HG03342 (cell line): ENCODE data around the gene COL1A1.

Experiments
- ATAC-seq: cut with Tn5 transposase; IDR thresholded peaks from one replicate; pipeline ENCODE4 v1.9.1; 2021; ENCODE audit warnings: mild to moderate bottlenecking, moderate library complexity; ENCODE audit not compliant: unreplicated experiment

Gene COL1A1

DNA sequence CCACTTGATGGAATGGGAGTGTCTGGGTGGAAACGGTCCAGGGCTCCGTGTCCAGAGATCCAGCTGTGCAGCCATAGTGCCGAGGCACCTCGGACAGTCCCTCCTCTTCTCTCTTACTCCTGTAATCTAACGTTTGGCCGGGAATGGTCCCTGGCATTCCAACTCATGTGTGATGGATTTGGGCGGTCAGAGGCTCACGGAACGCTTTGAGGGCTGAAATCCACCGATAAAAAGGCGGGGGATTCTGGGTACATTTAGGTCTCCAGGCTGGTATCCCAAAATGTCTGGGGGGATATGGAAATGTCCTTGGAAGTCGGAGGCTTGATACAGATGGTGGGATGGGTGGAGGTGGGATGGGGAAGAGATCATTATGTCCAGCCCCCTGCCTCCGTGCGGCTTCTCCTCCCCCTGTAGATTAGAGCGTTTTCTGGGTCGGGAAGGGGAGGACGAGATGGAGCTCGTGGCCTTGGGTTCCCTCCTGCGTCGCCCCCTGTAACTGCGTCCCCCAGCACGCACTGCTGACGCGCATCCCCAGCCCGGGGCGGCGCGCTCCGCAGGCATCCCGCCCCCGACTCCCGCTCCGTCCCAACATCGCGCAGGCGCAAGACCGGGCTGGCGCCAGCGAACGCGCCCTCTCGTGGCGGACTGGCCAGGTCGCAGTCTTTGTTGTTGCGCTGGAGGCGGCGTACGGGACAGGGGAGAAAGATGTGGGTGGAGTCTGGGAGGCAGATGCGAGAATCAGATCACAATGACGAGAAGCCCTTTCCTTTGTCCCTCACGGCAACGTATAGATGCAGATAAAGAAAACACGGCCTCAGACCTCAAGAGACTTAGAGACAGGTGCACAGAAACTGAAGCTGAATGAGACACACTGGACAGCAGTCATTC is 40.2 kb downstream of the COL1A1 start:
- peak; percentile 82 for ATAC-seq

DNA sequence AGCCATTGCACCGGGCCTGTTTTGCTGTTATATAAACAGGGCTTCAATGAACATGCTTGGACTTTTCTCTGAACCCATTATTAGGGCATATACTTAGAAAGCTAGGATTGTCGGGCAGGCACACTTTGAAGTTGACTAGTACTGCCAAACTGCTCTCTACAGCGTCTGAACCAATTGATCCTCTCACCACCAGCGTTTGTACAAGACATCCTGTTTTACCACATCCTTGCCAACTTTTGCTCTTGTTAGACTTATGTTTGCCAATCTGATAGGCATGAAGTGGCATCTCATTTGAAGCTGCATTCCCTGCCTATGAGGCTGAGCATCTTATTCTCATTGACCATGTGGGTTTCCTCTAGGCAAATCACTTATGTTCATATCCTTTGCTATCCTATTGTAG is 43.5 kb downstream of the COL1A1 start:
- no peak for ATAC-seq

GRCh38 chr17:50155115-50155819 is 46.2 kb downstream of the COL1A1 start:
- ATAC-seq: no peak

DNA sequence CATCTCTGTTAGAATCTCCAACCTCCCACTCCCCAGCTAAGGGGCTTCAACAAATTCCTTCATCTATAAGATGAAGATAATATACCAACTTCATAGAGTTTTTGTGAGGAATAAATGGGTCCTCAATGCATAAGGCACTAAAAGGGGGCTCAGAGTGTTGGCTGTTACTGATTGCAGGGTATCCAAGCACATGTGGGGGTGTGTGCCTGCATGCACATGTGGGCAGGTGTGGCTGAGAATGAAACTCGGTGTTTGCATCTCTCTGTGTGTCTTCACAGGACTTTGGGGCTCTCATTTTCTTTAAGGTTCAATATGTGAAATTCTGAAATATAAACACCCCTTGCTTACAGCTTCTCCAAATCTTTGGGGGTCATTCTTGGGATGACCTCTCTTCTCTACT is 46.8 kb downstream of the COL1A1 start:
- ATAC-seq: no peak

DNA sequence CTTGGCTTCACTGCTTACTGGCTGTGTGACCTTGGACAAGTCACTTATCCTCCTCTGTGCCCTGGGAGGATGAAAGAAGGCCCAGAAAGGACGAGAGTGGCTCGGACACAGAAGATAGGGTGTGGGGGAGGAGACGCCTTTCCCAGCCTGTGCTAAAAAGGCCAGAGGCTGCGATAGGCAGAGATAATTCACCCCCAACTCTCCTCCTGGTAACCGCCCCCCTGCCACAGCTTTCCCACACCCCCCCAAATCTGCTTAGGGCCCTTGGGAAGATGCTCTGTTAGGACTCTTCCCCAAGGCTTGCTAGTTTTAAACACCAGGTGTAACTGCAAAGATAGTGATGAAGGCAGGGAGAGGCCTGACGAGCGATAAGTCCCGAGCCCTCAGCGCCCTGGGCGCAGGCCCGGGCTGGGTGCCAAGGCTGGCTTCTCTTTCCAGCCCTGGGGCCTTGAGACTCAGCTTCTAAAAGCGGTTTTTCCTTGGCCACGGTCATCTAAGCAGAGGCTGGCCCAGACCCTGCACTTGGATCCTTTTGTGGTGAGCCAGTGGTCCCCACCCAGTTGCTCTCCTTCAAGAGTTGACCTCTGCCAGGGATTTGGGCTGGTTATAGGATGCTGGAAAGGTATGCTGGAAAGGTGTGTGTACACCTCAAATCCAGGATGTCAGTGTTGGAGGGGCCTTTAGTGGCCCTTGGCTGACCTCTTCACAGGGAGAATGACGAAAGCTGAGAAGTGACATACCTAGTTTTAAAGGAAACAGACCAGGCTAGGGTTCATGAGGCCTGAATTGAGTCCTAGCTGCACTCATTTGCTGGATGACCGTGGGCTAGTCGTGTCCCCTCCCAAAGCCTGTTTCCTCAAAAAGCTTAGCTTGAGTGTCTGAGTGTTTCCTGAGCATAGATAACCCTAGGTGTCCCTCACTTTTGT is 47.5 kb downstream of the COL1A1 start:
- ATAC-seq: no peak

DNA sequence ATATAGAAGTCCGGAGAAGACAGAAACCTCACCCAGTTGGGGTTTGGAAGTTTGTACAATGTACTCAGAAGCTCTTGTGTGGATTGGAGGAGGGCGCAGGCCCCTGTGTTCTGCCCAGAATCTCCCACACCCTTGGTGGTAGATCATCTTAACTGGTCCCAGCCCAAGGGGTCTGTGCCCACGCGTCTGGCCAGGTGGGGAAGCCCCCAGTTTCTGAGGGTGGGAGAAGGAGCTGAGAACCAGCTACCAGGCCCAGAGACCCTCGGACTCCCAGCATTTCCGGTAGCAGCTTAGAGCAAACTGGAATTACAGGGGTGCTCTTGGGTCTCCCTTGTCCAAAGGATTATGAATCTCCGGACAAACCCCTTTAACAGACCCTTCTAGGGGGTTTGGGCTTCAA is 48.7 kb downstream of the COL1A1 start:
- no peak for ATAC-seq

DNA sequence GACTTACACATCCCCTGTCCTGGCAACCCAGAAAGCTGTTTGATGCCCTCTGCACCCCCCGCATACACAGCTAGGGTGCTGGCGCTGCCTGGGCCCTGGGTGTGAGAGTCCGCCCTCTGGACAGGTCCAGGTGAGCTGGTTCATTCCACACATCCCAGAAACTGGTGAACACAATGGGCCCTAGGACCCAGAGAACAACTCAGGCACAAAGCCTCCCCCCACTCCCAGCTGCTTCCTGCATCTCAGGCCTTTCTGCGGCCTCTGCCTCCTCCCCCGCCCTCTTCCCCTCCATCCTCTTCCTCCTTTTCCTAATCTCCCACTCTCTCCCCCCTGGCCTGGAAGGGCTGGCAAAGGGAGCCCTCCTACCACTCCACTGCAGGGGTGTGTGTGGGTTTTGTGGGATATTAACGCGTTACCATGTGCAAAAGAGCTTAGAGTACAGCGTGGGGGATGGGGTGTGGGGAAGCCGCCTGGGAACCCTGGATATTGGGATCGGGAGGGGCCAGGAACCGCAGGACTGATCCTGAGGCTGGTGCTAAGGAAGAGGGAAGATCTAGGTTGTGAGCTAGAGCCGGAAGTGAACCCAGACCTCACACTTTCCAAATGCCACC is 49.4 kb downstream of the COL1A1 start:
- ATAC-seq: no peak

GRCh38 chr17:50151041-50151936 is 50.1 kb downstream of the COL1A1 start:
- ATAC-seq: peak; percentile 39

DNA sequence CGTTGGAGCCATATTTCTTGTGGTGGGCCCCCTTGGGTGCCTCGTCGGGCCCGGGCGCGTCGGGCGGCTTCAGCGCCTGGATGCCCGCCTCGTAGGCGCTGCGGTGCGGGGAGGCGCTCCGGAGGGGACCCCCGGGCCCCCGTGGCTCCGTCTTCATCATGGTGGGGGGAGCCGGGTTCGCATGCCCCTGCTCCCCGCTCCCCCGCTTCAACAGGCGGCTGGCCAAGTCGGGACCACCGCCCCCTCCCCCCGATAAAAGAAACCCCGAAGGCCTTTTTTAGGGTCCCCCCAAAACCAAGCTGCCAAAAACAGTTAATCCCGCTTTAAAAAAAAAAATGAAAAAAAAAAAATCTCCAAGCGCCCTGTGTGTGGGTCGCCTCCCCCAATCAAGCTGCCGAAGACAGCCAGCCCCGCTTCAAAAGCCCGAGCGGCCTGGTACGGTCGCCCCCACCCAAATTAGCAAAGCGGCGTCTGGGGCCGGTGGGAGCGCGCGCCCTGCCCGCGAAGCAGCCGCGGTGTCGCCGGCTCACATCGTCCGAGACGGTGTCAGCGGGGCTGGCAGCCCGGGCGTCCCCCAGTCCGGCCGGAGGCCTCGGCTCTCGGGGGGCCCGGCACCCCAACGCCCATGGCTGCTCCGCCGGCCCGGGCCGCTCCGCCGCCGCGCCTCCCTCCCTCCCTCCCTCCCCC is 50.9 kb downstream of the COL1A1 start, which contains the start of gene PPP1R9B:
TSS of gene PPP1R9B (minus strand) at position 324 of the 687 bp plus-strand sequence. CDS start at position 160, 164 bp downstream.
- ATAC-seq: no peak

- ATAC-seq: no peak
These were observed 51.7 kb downstream of the COL1A1 start for GRCh38 chr17:50149417-50150353.

DNA sequence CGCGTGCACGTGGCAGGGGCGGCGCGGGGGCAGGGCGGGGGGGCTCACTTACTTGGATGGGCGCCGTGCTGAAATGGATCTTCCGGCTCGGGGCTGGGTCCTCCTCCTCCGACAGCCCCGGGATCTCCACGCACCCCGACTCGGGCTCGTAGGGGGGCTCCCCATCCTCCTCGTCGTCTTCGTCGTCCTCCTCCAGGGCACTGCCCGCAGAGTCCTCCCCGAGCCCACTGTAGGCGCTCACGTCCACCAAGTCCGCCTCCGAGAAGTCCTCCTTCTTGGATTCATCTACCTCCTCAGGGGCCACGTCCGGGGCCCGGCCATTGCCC is 52.4 kb downstream of the COL1A1 start:
- no peak for ATAC-seq

- ATAC-seq: peak; percentile 37
These were observed 53.0 kb downstream of the COL1A1 start for GRCh38 chr17:50148226-50149090.

- ATAC-seq: no peak
These were observed 53.6 kb downstream of the COL1A1 start for GRCh38 chr17:50147841-50148225.

- no peak for ATAC-seq
These were observed 54.3 kb downstream of the COL1A1 start for GRCh38 chr17:50146927-50147665.

DNA sequence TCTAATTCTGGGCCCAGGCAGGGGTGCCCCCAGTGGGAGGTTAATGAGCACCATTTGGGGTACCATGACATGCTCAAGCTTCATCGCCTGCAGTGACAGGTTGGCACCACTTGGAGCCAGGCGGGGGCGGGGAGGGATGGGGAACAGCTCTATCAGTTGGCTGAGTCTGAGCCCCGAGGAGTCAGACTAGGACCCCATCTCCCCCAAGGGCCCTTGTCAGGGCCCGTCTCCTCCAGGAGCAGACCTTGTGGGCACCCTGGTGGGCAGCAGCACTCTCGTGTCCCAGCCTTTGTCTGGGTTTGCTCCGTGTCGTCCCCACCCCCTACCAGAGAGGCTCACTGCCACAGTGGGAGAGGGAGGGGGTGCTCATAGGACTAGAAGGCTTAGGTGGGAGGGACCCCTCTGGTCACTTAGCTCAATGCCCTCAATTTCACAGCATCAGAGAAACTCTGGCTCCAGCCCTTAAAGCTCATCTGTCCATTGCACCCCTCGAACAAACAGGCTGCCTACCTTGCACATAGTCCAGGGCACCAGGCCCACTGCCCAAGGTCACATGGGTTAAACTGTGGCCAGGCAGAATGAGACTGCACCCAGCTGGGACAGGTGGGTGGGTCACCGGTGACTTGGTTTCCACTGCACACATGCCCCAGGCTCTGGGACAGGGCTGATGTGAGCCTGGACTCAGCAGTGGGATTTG is 55.1 kb downstream of the COL1A1 start:
- ATAC-seq: no peak
